Caco-2 (cell line): Measurements from ENCODE around the gene CFAP99. TPM values are rescaled to one million over a fixed set of nuclear protein-coding genes. Genes with fewer than 3 reads are reported as not detected.
A peak's percentile ranks its signal among the peaks of the same experiment; 100 is the strongest.

ENCODE experiments used
- BruUV-seq: library from RNA; stranded (reverse); fragments of 400-500 nt; replicated peaks from 2 replicates; lab custom pipeline; 2021; lab: Mats Ljungman, UMichigan
- CTCF ChIA-PET: fragments of 300-600 bp; sonication (Branson Sonifier 250); formaldehyde crosslinking; loops from one replicate; lab custom pipeline; 2022; ENCODE audit warnings: antibody characterized with exemption; lab: Charles Lee
- POLR2A ChIA-PET: fragments of 300-600 bp; sonication (Branson Sonifier 250); formaldehyde crosslinking; loops from one replicate; lab custom pipeline; 2022; ENCODE audit warnings: antibody characterized with exemption; lab: Charles Lee
- DNase-seq, 2 experiments: peaks; one replicate each; pipeline versions ENCODE4 v3.0.0 to v3.0.0-alpha.2; 2020 to 2022
- H3K27me3 ChIP-seq: replicated peaks from 2 replicates; pipeline ENCODE4 v1.6.0; 2011; ENCODE audit warnings: low read length; ENCODE audit not compliant: control insufficient read depth, insufficient read depth
- H3K36me3 ChIP-seq: 2 replicates; pipeline ENCODE4 v1.5.1; 2011; ENCODE audit warnings: low read length; ENCODE audit not compliant: control insufficient read depth, insufficient read depth
- H3K4me1 ChIP-seq: fragments of 250-450 bp; sonication (Bioruptor Pico); 2 replicates; pipeline ENCODE4 v1.5.1; 2020; ENCODE audit warnings: mild to moderate bottlenecking
- H3K4me3 ChIP-seq: 2 replicates; pipeline ENCODE4 v1.5.1; 2011; ENCODE audit warnings: low read depth, mild to moderate bottlenecking, control low read depth, low read length
- H3K9me3 ChIP-seq: fragments of 250-450 bp; sonication (Bioruptor Pico); 2 replicates; pipeline ENCODE4 v1.5.1; 2020; ENCODE audit warnings: mild to moderate bottlenecking, moderate library complexity
- H3K27ac Mint-ChIP-seq: one replicate; pipeline ENCODE4 v1.8.0; 2022; ENCODE audit warnings: mixed read lengths; ENCODE audit not compliant: unreplicated experiment
- H3K27me3 Mint-ChIP-seq: one replicate; pipeline ENCODE4 v1.8.0; 2022; ENCODE audit warnings: mixed read lengths; ENCODE audit not compliant: insufficient read depth, unreplicated experiment
- H3K36me3 Mint-ChIP-seq: one replicate; pipeline ENCODE4 v1.8.0; 2022; ENCODE audit warnings: mild to moderate bottlenecking, mixed read lengths; ENCODE audit not compliant: insufficient read depth, unreplicated experiment
- H3K4me1 Mint-ChIP-seq: one replicate; pipeline ENCODE4 v1.8.0; 2022; ENCODE audit warnings: low read depth, mixed read lengths; ENCODE audit not compliant: unreplicated experiment
- H3K4me3 Mint-ChIP-seq: one replicate; pipeline ENCODE4 v1.8.0; 2022; ENCODE audit warnings: mild to moderate bottlenecking, moderate library complexity, mixed read lengths; ENCODE audit not compliant: unreplicated experiment
- H3K9me3 Mint-ChIP-seq: one replicate; pipeline ENCODE4 v1.8.0; 2022; ENCODE audit warnings: mixed read lengths; ENCODE audit not compliant: unreplicated experiment
- CTCF ChIP-seq, 2 experiments: fragments of 200-600 bp in 1 of 2; IDR thresholded peaks; 1 replicate in 1 of 2; 2 replicates in 1 of 2; pipeline versions ENCODE4 v1.5.1 to v1.8.0; 2011 to 2022; ENCODE audit warnings: antibody characterized with exemption in 1 of 2, control low read depth in 1 of 2, inconsistent platforms in 1 of 2, low read depth in 1 of 2, low read length in 1 of 2, mild to moderate bottlenecking in 1 of 2, moderate library complexity in 1 of 2; ENCODE audit not compliant: insufficient read depth in 1 of 2, severe bottlenecking in 1 of 2, unreplicated experiment in 1 of 2
- intact Hi-C: fragments of 100-400 bp; cut with micrococcal nuclease; formaldehyde crosslinking; loops from one replicate; pipeline ENCODE4 v1.10.0; 2022; ENCODE audit not compliant: unreplicated experiment
- total RNA-seq: library from RNA; stranded (reverse); gene quantifications from 2 replicates; pipeline ENCODE4 v1.2.3, GENCODE V29; 2022

CFAP99 gene
- total RNA-seq, 1 experiment from 2014 or later: not detected

- no TSS peak for BruUV-seq
- TF ChIP-seq CTCF (IDR thresholded peaks at IDR 0.05; ENCODE audit: insufficient read depth in 1 of 2, low read depth in 1 of 2, low read length in 1 of 2, severe bottlenecking in 1 of 2, unreplicated experiment in 1 of 2): no peak
- no peaks in the 10 kb centered on the region for H3K36me3 Mint-ChIP-seq
- H3K27ac Mint-ChIP-seq: no peak overlapping the region
- POLR2A ChIA-PET: no interaction called here
- no peak overlapping the region for H3K4me3 ChIP-seq
- H3K4me1 ChIP-seq: peaks cover 14% of the 10 kb centered on the region
- H3K4me3 Mint-ChIP-seq: no peak overlapping the region
- H3K4me1 Mint-ChIP-seq: peaks cover 6% of the 10 kb centered on the region
- H3K36me3 ChIP-seq: no peaks in the 10 kb centered on the region
- CTCF ChIA-PET: no interaction called here
- H3K9me3 Mint-ChIP-seq: no peaks in the 10 kb centered on the region
- intact Hi-C loops: no loop called here
- no peaks in the 10 kb centered on the region for H3K27me3 Mint-ChIP-seq
- no peaks in the 10 kb centered on the region for H3K9me3 ChIP-seq
- DNase-seq: peak in 1 of 2 experiments; percentile 22
- H3K27me3 ChIP-seq: no peaks in the 10 kb centered on the region
Measured at GRCh38 chr4:2407991-2408342, 10.8 kb upstream of the CFAP99 start.

- CTCF ChIA-PET: no interaction called here
- no peak overlapping the region for H3K4me3 Mint-ChIP-seq
- Histone ChIP-seq H3K36me3 (no peaks in the 10 kb centered on the region), H3K4me1 (peaks cover 19% of the 10 kb centered on the region), H3K9me3 (no peaks in the 10 kb centered on the region), H3K27me3 (no peaks in the 10 kb centered on the region), H3K4me3 (no peak overlapping the region)
- no peak for TF ChIP-seq CTCF (IDR thresholded peaks at IDR 0.05; ENCODE audit: insufficient read depth in 1 of 2, low read depth in 1 of 2, low read length in 1 of 2, severe bottlenecking in 1 of 2, unreplicated experiment in 1 of 2)
- H3K9me3 Mint-ChIP-seq: no peaks in the 10 kb centered on the region
- peak in 1 of 2 experiments; percentile 45 for DNase-seq
- H3K4me1 Mint-ChIP-seq: peaks cover 7% of the 10 kb centered on the region
- intact Hi-C loops: no loop called here
- BruUV-seq: no TSS peak
- H3K27me3 Mint-ChIP-seq: no peaks in the 10 kb centered on the region
- POLR2A ChIA-PET: no interaction called here
- H3K36me3 Mint-ChIP-seq: no peaks in the 10 kb centered on the region
- H3K27ac Mint-ChIP-seq: no peak overlapping the region
Measured at GRCh38 chr4:2408401-2408958, 10.3 kb upstream of the CFAP99 start.

- no peaks in the 10 kb centered on the region for H3K27me3 Mint-ChIP-seq
- no peaks in the 10 kb centered on the region for H3K36me3 Mint-ChIP-seq
- H3K36me3 ChIP-seq: no peaks in the 10 kb centered on the region
- ChIA-PET CTCF (no interaction called here), POLR2A (no interaction called here)
- H3K27ac Mint-ChIP-seq: no peak overlapping the region
- no peak overlapping the region for H3K4me3 ChIP-seq
- DNase-seq: no peak
- peaks cover 24% of the 10 kb centered on the region for H3K4me1 ChIP-seq
- no peak overlapping the region for H3K4me3 Mint-ChIP-seq
- intact Hi-C loops: no loop called here
- H3K27me3 ChIP-seq: no peaks in the 10 kb centered on the region
- no peak for TF ChIP-seq CTCF (IDR thresholded peaks at IDR 0.05; ENCODE audit: insufficient read depth in 1 of 2, low read depth in 1 of 2, low read length in 1 of 2, severe bottlenecking in 1 of 2, unreplicated experiment in 1 of 2)
- H3K9me3 Mint-ChIP-seq: no peaks in the 10 kb centered on the region
- H3K4me1 Mint-ChIP-seq: peaks cover 7% of the 10 kb centered on the region
- no TSS peak for BruUV-seq
- H3K9me3 ChIP-seq: no peaks in the 10 kb centered on the region
Measured at GRCh38 chr4:2408976-2409375, 9.8 kb upstream of the CFAP99 start.
